ENCODE data around the gene SMU1. TPM values are rescaled to one million over a fixed set of nuclear protein-coding genes. Genes with fewer than 3 reads are reported as not detected.
"Not testable (repeated sequence)": the region's sequence is repeated elsewhere in the genome, so short reads cannot be mapped to it uniquely, and the experiment has no call there.

Gene SMU1
- total RNA-seq, 1 experiment from 2014 or later = 30.4 TPM

DNA sequence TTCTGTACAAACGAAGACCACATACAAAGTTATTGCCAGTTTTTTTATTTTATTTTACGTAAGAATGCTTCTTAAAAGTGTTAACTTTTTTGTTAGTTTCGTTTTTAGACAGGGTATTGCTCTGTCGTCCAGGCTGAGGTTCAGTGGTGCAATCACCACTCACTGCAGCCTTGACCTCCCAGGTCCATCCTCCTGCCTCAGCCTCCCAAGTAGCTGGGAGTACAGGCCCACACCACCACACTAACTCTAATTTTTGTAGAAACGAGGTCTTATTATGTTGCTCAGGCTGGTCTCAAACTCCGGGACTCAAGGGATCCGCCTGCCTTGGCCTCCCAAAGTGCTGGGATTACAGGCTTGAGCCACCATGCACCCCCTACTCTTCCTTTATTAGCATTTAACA lies 53.7 kb downstream of the SMU1 start:
- peaks cover 3% of the 10 kb centered on the region for H3K36me3 ChIP-seq (replicated peaks; ENCODE audit: control insufficient read depth, insufficient read depth, low read length)
- H3K27me3 ChIP-seq (ENCODE audit: control insufficient read depth, insufficient read depth, low read length) = no peaks in the 10 kb centered on the region
- DNase-seq = no peak
- H3K4me3 ChIP-seq (ENCODE audit: insufficient read depth, low read depth, low read length) = no peak overlapping the region

DNA sequence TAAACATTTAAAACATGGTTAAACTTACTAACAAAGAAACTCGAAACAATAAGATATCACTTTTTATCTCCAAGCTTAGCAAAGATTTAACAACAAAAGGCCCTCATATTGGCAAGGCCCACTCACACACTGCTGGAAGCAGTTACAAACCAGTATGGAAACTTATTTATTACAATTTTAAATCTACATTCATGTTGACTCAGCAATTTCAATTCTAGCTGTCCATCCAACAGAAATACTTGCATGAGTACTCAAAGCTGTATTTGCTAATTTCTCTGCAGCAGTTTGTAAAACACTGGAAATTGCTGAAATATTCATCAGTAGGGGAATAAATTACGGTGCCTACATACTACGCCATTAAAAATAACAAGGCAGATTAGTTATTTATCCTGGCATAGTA lies 54.2 kb downstream of the SMU1 start:
- Histone ChIP-seq H3K27me3 (ENCODE audit: control insufficient read depth, insufficient read depth, low read length) (no peaks in the 10 kb centered on the region), H3K36me3 (replicated peaks; ENCODE audit: control insufficient read depth, insufficient read depth, low read length) (peaks cover 3% of the 10 kb centered on the region), H3K4me3 (ENCODE audit: insufficient read depth, low read depth, low read length) (no peak overlapping the region)
- no peak for DNase-seq

DNA sequence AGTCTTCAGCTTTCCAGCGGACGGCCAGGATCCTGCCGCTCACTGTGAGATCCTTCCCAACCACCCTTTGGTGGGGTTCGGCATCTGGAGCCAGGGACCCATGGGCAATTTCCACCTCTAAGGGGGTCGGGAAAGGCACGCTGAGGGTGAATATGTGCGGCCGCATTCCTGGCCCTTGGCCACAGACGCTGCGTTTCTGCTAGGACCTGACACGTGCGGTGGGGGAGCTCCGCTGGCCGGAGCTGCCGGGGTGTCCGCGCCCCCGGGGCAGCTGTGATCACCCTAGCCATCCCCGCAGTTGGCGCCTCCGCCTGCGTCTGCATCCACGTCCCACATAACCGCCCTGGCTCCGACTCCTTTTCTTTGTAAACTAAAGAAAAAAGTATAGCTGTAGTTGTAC lies 56.7 kb downstream of the SMU1 start:
- DNase-seq = peak; percentile 41
- Histone ChIP-seq H3K36me3 (replicated peaks; ENCODE audit: control insufficient read depth, insufficient read depth, low read length) (0 out of 2 replicates have a peak, but pooled peaks cover 1% of the 10 kb centered on the region), H3K4me3 (ENCODE audit: insufficient read depth, low read depth, low read length) (no peak overlapping the region), H3K27me3 (ENCODE audit: control insufficient read depth, insufficient read depth, low read length) (no peaks in the 10 kb centered on the region)

DNA sequence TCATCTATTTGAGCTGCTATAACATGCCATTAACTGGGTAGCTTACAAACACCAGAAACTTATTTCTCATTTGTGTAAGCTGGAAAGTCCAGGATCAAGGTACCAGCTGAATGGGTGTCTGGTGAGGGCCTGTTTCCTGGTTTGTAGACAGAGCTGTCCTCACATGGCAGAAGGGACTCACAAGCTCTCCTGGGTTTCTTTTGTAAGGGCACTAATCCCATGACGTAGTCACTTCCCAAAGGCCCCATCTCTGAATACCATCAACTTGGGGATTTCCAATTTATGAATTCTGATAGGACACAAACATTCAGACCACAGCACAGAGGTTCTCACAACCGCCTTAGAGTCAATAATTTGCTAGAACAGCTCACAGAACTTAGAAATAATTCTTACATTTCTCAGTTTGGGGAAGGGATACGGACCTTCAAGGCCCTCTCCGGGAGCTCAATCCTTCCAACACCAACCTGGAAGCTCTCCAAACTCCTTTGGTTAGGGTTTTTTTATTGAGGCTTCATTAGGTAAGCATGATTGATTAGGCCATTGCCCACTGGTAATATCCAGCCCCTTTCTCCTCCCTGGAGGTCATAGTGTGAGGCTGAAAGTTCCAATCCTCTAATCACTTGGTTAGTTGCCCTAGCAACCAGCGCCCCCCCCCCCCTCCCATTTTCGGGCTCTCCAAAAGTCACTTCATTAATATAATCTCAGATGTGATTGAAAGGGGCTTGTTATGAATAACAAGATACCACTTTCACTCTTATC lies 59.0 kb downstream of the SMU1 start:
- DNase-seq = no peak
- no peaks in the 10 kb centered on the region for H3K27me3 ChIP-seq (ENCODE audit: control insufficient read depth, insufficient read depth, low read length)
- H3K4me3 ChIP-seq (ENCODE audit: insufficient read depth, low read depth, low read length) = no peak overlapping the region
- no peaks in the 10 kb centered on the region for H3K36me3 ChIP-seq (replicated peaks; ENCODE audit: control insufficient read depth, insufficient read depth, low read length)

DNA sequence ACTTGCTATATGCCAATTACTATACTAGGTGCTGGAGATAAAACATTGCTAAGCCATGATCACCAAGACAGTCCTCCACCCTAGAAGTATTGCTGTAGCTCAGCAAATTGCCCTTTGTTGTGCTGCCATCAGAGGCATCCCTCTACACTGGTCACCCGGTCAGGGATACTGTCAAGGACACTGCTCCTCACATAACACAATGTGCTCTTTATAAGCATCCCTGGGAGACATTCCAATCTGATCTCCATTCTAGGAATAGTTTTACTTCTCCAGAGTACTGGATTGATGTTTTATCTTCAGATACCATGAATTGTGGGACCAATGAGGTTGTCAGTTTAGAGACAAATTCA lies 61.8 kb downstream of the SMU1 start:
- DNase-seq = no peak
- H3K4me3 ChIP-seq (ENCODE audit: insufficient read depth, low read depth, low read length) = no peak overlapping the region
- no peaks in the 10 kb centered on the region for H3K36me3 ChIP-seq (replicated peaks; ENCODE audit: control insufficient read depth, insufficient read depth, low read length)
- H3K27me3 ChIP-seq (ENCODE audit: control insufficient read depth, insufficient read depth, low read length) = no peaks in the 10 kb centered on the region

DNA sequence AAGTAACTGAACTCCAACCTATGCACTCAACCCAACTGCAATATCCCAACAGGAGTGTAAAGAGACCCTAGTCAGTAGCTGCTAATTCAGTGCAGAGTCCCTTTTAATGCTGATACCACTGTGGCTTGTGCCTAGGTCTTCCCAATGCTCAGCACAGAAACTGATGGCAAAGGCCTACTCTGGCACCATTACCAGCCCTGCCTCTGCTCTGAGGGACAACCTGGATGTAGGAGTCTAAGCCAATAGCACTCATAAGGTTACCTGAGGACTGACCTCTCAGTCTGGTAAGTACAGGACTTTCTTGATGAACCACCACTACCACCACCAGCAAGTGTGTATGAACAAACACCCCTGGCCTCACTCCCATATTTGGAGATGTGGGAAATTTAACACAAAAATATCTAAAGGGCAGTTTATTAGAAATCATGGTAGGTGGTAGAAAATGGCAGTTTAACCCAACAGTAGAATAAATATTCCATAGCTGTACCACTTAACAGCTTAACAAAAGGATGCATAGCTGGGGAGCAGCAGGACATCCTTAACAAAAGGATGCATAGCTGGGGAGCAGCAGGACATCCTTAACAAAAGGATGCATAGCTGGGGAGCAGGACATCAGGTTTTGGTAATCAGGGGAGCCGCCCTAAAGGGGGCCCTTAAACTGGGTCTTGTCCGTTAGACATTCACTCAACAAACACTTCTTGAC lies 62.4 kb downstream of the SMU1 start:
- DNase-seq = no peak
- no peak overlapping the region for H3K4me3 ChIP-seq (ENCODE audit: insufficient read depth, low read depth, low read length)
- H3K36me3 ChIP-seq (replicated peaks; ENCODE audit: control insufficient read depth, insufficient read depth, low read length) = no peaks in the 10 kb centered on the region
- no peaks in the 10 kb centered on the region for H3K27me3 ChIP-seq (ENCODE audit: control insufficient read depth, insufficient read depth, low read length)

DNA sequence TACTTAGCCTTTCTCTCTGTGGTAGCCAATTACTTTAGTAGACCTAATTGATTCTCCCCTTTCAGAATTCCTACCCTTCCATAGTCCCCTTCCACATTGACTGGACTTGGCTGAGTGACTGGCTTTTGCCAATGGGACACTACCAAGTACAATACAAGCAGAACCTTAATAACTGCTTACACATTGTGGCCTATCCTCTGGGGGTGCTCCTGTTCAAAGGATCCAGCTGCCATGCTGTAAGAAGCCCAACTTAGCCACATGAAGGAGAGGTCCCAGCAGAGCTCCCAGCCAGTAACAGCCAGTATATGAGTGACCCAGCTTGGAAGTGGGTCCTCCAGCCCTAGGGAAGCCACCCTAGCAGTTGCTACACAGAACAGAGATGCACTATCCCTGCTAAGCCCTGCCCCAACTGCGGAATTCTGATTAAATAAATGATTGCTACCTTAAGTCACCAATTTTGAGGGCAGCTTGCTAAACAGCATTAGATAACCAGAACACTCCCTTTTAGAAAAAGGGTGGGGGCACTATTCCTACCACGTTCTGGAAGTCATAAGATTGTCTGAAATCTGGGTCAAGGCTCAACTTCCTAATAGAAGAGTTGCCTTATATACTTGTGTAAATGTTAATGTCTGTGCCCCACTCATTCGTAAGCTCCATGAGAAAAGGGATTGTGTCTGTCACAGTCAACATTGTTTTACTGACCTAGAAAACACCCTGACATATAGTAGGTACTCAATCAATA lies 64.0 kb downstream of the SMU1 start:
- no peak overlapping the region for H3K4me3 ChIP-seq (ENCODE audit: insufficient read depth, low read depth, low read length)
- H3K36me3 ChIP-seq (replicated peaks; ENCODE audit: control insufficient read depth, insufficient read depth, low read length) = no peaks in the 10 kb centered on the region
- H3K27me3 ChIP-seq (ENCODE audit: control insufficient read depth, insufficient read depth, low read length) = no peaks in the 10 kb centered on the region
- no peak for DNase-seq

DNA sequence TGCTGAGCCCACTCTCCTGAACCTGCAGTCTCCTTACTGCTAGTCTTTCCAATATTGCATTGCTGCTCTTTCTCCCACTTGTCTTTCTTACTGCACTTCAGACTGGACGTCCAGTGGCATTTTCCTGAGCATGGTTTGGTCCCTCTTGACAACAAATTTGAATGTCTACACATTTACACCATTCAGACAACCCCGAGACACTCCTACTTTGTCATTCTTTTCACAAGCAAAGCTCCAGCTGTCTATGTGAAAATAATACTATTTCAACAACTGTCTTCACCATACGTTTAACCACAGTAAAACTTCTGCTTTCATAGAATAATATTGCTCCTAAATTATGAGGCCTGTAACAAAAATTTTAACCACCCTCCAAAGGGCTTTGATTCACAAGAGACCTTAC lies 64.6 kb downstream of the SMU1 start:
- Histone ChIP-seq H3K4me3 (ENCODE audit: insufficient read depth, low read depth, low read length) (no peak overlapping the region), H3K36me3 (replicated peaks; ENCODE audit: control insufficient read depth, insufficient read depth, low read length) (no peaks in the 10 kb centered on the region), H3K27me3 (ENCODE audit: control insufficient read depth, insufficient read depth, low read length) (no peaks in the 10 kb centered on the region)
- DNase-seq = no peak

DNA sequence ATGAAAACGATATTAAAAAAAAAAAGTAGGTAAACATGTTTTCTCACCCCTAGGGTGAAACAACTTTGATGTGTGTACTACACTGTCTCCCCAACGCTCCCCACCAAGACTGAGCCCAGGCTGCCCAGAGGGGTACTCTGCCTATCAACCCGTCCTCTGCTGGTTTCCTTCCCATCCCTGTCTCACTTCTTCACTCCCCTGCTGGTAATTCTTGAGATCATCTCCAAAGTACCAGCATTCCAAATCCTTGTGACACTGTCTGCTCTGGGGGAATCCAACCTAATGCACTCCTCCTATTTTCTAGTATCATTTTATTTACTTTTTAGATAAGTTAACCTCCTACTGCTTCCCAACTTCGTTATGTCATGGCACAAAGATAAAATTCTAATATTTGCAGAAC lies 68.7 kb downstream of the SMU1 start:
- Histone ChIP-seq H3K4me3 (ENCODE audit: insufficient read depth, low read depth, low read length) (no peak overlapping the region), H3K36me3 (replicated peaks; ENCODE audit: control insufficient read depth, insufficient read depth, low read length) (no peaks in the 10 kb centered on the region), H3K27me3 (ENCODE audit: control insufficient read depth, insufficient read depth, low read length) (no peaks in the 10 kb centered on the region)
- DNase-seq = no peak

DNA sequence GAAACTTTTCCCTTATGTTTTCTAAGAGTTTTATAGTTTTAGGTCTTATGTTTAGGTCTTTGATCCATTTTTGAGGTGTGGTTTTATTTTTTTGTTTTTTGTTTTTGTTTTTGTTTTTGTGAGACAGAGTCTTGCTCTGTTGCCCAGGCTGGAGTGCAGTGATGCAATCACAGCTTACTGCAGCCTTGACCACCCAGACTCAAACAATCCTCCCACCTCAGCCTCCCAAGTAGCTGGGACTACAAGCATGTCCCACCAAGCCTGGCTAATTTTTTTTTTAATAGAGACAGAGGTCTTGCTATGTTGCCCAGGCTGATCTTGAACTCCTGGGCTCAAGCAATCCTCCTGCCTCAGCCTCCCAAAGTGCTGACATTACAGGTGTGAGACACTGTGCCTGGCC lies 71.1 kb downstream of the SMU1 start:
- H3K36me3 ChIP-seq (replicated peaks; ENCODE audit: control insufficient read depth, insufficient read depth, low read length); DNase-seq; H3K4me3 ChIP-seq (ENCODE audit: insufficient read depth, low read depth, low read length); H3K27me3 ChIP-seq (ENCODE audit: control insufficient read depth, insufficient read depth, low read length): not testable (repeated sequence)

DNA sequence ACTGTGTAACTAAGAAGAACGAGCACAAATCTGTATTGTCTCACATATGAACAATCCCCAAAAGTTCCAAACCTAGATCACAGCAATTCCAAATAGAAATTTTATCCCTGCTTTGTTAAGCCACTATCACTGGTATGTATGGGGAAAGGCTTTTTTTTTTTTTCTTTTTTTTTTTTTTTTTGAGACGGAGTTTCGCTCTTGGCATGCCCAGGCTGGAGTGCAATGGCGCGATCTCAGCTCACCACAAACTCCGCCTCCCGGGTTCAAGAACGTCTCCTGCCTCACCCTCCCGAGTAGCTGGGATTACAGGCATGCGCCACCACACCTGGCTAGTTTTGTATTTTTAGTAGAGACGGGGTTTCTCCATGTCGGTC lies 75.8 kb downstream of the SMU1 start:
- not testable (repeated sequence) for H3K27me3 ChIP-seq (ENCODE audit: control insufficient read depth, insufficient read depth, low read length); H3K36me3 ChIP-seq (replicated peaks; ENCODE audit: control insufficient read depth, insufficient read depth, low read length); DNase-seq
- H3K4me3 ChIP-seq (ENCODE audit: insufficient read depth, low read depth, low read length) = peak overlapping the region; percentile 81

DNA sequence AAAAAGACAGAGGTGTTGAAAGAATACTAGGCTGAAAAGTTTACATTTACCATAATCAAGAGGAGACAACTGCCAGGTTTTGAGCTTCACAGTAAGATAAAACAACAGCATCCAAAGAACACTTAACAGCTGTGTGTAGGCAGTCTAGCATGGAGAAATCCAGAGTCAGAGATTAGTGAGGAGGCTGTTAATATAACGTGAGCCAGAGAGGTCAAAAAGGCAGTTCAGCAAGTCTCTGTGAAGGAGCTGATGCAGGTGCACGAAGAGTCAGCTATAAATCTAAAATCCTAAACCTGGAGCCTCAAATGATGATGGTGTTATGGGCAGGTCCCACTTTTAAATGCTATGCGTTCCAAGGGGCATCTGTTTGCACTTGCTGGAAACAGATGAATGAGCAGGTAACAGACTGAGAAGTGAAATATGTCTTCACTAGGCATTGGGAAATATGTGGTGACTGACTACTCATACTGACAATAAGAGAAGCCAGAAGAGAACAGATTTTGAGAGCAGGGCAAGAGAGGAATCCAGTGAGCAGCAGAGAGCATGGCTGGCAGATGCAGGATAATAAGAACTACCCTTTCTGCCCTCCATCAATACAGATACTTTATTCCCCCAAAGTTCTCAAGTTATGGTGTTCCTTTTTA lies 83.8 kb downstream of the SMU1 start:
- DNase-seq = no peak
- Histone ChIP-seq H3K27me3 (ENCODE audit: control insufficient read depth, insufficient read depth, low read length) (no peaks in the 10 kb centered on the region), H3K36me3 (replicated peaks; ENCODE audit: control insufficient read depth, insufficient read depth, low read length) (peaks cover 7% of the 10 kb centered on the region), H3K4me3 (ENCODE audit: insufficient read depth, low read depth, low read length) (no peak overlapping the region)

DNA sequence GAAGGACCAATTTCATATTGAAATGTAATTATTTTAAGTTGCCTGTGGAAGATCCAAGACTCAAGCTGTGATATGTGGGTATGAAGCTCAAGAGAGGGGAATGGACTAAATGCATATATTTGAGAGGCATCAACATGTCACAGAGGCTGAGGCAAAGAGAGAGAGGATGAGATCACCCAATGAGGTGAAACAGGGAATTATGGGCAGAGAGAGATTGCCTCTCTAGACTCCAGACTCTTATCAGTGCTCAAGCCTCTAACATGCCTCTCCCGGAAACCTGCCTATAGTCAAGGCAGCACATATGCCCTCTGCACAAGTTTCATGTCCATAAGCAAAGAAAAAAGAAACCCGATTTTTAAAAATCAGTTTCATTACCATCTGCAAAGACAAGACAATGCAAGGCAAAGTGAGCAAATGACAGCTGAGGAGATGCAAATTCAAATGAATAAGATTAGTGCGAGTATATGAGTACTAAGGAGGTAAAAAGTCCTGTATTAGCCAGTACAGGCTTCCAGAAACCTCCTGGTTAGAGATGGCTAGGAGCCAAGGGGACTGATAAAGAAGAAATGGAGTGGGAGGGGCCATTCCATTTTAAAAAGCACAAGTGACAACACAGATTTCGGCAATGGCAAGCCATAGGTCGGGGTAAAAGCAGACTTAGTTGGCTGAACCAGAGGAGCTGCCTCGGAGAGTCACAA lies 84.4 kb downstream of the SMU1 start:
- Histone ChIP-seq H3K36me3 (replicated peaks; ENCODE audit: control insufficient read depth, insufficient read depth, low read length) (peaks cover 10% of the 10 kb centered on the region; the same call in 1 of the 2 replicates), H3K4me3 (ENCODE audit: insufficient read depth, low read depth, low read length) (no peak overlapping the region), H3K27me3 (ENCODE audit: control insufficient read depth, insufficient read depth, low read length) (no peaks in the 10 kb centered on the region)
- DNase-seq = no peak
